Measurements from ENCODE around the gene IARS2.
"Not testable (repeated sequence)": the region's sequence is repeated elsewhere in the genome, so short reads cannot be mapped to it uniquely, and the experiment has no call there.

Gene IARS2

DNA sequence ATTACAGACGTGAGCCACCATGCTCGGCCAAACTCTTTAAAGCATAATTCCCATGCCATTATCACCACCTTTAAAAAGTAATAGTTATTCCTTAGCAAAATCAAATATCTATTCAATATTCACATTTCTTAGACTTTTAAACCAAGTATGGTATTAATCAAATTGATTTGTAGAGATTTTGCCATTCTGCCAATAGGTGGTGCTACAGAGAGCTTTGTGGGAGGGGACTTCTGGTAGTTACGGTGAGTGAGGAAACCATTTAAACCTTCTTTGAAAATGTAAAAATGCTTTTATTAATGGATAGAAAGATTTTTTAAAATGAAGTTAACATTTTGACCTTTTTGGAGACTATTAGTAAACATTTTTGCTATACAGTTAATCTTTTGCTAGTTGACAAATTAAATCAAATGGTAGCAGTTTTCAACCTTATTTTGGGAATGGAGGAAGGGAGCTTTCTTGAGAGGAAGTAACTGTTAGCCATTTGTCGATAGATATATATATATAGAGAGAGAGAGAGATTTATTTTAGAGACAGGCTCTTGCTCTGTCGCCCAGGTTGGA, 19.3 kb downstream of the IARS2 start:
- peak; percentile 13 for DNase-seq

DNA sequence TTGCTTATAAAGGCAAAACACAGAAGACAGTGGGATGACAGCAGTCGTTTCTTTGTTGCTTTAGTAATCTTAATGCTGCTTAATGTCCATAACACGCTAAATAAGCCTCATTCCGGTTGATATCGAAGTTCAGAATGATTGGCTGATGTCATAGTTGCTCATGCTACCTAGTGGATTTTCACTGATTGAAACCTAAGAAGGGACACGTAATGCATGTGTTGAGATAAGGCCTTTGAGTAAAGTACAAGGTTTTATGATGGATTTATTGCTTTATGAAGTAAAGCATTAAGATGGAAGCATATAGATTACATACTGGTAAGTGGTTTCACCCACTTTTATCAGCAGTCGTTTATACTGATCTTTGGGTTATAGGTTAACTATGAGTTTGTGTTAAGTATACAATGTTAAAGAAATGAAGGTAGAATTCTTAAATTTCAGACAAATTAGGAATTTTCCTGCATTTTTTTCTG, 25.1 kb downstream of the IARS2 start:
- no peak for DNase-seq

DNA sequence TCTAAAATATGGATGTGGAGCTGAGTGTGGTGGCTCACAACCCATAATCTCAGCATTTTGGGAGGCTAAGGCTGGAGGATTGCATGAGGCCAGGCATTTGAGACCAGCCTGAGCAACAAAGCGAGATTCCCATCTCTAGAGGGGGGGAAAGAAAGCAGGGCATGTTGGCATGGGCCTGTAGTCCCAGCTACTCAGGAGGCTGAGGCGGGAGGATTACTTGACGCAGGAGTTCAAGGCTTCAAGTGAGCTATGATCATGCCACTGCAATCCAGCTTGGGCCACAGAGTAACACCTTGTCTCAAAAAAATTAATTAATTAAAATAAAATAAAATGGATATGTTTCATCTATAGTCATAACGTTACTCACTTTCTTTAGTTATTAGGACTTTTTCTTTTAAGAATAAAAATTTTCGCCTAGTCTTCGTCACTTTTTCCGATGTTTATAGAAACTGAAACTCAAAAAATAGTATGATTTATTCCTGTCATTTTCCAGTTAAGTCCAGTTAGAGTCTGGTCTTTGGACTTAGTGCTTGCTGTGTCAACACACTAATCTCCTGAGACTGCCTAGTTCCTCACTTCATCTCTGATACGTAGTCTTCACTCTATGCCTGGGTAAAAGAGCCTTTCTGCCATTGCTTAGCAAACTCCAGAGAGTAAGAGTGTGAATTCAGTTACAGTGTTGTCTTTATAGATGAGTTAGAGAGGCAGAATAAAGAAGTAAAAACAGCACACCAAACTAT, 28.0 kb downstream of the IARS2 start:
- no peak for DNase-seq

DNA sequence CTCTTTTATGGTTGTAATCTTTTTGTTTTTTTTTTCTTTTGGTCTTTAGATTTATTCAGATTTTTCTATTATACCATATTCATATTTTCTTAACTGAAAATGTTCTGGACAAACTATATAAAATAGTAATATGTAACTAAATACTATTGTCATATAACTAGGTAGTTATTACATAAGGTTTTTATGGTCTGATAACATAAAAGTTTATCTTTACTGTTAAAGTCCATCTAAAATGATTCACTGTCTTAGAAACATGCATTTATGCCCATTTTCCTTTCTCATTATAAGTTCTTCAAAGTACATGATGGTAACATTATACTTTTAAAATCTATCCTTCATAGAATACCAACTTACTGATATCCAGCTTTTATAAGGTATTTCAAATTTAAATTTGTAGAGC, 29.1 kb downstream of the IARS2 start:
- DNase-seq: no peak

DNA sequence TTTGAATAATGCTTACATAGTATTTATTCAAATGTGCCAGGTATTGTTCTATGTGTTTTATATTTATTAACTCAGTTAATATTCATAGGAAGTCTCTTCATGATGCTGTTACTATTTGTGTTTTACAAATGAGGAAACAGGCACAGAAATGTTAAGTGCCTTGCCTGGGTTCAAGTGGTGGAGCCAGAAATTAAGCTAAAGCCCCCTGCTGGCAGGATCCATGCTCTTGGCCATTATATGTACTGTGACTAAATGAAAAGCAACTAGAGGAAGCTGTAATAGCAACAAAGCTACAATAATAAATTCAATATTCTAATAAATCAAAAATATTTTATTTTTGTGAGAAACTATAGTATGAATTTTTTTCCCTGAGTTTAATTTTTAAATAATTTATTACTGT, 30.0 kb downstream of the IARS2 start:
- no peak for DNase-seq

DNA sequence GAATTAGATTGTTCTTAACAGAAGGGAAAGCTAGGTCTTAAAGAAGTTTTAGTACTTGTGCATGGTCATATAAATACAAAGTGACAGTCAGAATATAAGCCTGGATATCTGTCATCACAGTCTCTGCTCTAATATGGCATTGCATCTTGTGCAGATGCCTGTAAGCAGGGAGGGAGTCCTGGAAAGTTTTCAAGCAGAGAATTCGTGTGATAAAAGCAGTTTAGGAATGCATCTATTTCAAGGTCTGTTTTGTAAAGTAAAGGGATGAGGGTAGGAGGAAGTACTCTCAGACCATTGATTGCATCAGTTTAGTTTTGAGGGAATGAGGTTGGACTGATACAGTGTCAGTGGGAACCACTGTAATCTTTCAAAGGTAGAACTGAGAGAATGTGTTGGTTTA, 30.6 kb downstream of the IARS2 start:
- DNase-seq: no peak

DNA sequence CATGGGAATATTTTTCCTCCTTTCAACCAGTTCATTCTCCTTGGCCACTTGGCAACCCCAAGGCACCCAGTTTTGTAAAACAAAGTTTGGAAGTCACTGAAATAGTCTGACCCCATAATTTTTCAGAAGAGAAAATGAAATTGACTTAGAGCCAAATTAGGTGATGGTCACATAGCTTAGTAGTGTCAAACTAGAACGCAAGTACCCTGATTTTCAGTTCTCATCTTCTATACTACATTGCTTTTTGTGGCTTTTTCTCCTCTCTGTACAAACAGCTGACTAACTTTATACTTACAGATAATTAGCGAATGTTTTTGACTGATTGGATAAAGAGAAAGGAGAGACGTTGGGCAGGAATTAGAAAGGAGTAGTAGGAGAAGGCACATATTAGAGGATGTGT, 33.1 kb downstream of the IARS2 start:
- no peak for DNase-seq

DNA sequence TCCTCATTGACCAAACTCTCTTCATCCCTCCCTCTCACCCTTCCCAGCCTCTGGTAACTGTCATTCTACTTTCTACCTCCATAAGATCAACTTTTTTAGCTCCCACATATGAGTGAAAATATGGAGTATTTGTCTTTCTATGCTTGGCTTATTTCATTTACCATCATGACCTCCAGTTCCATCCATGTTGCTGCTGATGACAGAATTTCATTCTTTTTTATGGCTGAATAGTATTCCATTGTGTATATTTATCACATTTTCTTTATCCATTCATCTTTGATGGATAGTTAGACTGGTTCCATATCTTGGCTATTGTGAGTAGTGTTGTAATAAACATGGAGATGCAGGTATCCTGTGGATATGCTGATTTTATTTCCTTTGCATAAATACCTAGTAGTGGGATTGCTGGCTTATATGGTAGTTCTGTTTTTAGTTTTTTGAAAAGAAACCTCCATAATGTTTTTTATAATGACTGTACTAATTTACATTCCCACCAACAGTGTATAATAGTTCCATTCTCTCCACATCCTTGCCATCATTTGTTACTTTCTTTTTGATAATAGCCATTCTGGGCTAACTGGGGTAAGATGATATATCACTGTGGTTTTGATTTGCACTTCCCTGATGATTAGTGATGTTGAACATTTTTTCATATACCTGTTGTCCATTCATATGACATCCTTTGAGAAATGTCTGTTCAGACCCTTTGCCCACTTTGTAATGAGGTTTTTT, 35.7 kb downstream of the IARS2 start:
- no peak for DNase-seq

DNA sequence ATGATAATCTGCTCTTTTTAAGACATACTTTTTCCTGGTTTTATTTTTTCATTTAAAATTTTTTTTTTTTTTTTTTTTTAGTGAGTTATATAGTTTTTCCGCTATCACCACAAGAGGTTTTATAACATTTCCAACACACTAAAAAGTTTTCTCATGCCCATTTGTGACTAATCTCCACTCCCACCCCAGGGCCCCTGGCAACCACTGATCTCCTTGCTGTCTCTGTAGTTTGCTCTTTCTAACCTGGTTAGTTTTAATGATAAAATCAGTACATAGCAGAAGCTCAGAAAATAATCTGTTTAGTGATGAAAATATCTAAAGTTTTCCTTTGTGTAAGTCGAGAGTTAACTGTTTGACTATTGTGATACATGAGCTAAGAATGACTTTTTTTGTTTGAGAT, 41.8 kb downstream of the IARS2 start:
- DNase-seq: no peak

DNA sequence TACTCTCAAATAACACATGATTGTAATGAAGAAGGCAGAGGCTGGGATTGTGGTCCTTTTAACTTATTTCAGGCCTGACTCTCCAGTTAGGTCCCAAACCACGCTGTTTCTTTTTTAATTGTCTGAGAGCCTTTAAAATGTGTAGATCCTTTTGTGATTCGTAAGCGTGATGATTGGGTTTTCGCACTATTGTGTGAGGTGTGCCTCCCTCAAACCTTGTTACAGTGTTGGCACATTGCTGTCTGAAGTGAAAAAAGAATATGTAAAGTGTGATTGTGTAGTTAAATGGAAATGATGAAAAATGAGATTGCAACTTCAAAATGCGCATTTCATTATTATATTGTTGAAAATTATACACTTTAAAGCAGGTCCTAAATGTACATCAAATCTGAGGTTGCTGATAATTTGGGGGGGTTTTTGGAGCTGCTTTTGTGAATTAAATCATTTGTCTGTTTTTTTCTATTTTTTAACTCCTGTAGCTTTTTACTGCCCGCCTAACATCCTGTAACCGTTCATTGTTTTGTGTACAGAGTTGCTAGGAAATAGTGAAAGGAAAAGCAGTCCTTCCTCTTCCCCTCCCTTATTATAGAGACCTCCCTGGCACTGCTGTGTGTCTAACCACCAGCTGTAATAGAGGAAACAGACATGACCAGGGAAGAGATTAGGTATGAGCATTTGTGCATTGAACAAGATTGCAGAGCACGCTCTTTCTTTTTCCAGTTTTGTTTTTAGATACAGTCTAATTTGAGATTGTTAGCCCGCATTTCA, 43.3 kb downstream of the IARS2 start:
- no peak for DNase-seq

DNA sequence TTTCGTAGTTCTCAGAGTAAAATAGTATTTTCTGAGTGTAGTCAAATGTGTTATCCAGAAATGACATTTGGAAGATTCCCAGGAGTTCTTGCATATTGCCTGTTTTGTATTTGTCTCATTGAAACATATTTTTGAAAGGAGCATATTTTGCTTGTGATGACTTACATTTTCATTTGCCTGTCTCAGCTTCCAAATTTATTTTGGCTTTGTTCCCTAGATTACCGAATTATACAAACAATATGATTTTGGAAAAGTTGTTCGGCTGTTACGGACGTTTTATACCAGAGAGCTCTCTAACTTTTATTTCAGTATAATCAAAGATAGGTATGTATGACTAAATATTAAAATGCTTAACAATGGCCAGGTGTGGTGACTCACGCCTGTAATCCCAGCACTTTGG, 46.0 kb downstream of the IARS2 start:
- no peak for DNase-seq

DNA sequence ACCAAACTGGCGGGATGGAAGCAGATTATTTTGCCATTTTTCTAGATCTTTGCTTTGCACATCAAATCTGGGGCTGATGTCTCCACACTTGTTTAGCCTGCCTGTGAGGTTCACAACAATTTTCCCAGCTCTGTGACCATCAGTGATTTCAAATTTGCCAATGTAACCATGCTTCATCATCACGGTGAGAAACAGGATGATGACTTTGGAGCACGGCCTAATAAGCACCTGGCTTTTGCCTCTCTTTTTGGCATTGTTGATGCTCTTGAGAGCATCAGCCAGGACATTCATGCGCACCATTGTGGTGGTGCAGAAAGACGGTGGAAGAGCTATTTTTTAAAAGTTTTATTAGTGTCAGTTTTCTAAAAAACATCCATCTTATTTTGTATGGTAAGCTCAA, 50.1 kb downstream of the IARS2 start:
- no peak for DNase-seq

DNA sequence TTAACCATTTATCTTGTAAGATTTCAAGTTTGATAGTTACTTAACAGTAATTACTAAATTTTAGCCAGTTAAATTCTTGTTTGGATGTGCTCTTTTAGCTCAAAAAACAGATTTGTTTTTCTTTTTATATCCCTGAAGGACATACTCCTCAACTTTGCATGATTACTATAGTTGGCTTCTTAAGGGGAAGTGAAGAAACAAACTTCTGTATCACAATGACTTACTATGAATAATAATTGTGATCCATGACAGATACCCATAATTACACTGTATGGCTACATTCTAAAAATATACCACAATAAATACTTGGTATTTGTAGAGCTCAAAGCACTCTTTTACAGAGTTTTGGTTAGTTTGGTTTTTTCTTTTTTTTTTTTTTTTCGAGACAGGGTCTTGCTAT, 55.8 kb downstream of the IARS2 start:
- DNase-seq: no peak

DNA sequence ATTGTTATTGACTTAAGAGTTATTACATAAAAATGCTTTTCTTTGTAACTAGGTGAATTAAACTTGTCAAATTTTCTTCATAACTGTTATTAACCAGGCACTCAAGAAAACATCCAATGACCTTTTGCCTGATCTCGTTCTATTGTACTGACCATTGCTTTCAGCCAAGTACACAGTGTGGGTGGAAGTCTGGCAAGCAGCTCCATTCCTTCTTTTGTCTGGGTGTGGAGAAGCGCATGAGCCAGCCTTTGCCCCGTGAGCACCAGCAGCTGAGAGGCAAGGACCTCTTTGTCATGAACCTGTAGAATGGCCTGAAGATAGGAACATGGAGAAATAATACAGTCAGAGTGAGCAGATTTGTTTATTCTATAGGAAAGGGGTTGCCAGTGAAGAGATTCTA, 57.5 kb downstream of the IARS2 start:
- DNase-seq: no peak

DNA sequence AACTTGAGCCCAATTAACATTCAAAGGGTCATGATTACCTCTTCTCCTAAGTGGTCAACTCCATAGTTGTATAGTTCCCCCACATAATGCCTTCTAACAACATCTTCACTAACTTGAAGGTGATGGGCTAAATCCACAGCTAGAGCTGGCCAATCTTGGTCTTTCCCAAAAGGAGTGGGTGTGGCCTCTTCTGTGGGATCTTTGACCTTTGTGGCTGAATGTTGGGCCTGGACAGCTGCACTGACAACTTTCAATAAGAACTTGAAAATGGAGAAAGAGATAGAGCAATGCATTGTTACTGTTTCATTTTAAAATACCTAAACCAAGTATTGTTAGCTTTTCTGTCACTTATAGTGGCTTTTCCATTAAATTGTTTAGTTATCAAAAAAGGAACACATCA, 59.2 kb downstream of the IARS2 start:
- DNase-seq: no peak

DNA sequence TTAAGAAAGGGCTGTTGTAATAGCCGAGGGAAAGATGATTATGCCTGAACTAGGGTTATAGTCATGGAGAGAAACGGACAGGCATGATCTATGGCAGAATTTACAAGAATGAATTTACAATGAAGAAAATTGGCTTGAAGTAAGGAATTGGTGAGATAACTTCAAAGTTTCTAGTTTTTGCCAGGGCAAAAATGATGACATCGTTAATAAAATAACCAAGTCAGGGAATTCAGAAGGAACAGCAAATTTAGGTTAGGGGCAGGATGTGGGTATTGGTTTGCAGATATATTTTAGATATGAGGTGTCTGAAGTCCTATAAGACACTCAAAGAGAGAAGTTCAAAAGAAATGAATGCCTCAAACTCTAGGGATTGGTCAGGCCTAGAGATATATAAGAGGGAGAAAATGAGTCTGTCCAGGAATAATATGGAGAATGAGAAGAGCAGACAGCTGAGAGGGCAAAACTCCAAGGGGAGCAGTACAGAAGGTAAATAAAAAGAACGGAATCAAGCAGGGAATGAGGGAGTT, 62.8 kb downstream of the IARS2 start:
- no peak for DNase-seq

DNA sequence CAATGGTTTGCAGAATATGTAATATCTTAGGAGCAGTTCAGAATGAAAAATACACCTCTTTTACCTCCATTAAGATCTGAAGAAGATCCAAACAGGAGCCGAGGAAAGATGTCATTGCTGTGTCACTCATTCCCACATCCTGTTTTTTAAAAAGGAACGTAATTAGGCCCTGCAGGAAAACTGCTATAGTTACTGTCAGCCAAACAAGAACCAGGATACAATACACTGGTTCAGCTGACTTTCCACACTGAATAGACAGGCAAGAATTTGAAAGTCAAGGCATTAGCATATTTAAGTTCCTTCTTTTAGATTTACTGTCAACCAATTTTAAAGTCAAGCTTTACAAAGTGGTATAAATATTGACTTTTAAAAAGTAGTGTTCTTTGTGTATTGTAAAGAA, 63.8 kb downstream of the IARS2 start:
- DNase-seq: peak; percentile 4

DNA sequence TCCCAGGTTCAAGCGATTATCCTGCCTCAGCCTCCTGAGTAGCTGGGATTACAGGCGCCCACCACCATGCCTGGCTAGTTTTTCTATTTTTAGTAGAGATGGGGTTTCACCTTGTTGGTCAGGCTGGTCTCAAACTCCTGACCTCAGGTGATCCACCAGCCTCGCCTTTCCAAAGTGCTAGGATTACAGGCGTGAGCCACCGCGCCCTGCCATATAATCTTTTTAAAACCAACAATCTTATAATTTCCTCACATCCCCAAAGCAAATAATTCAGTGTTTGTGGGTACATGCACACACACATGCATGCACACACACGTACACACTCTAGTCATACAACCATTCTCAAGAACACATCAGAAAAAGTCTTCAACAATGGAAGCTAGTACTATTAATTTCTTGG, 64.6 kb downstream of the IARS2 start:
- not testable (repeated sequence) for DNase-seq

DNA sequence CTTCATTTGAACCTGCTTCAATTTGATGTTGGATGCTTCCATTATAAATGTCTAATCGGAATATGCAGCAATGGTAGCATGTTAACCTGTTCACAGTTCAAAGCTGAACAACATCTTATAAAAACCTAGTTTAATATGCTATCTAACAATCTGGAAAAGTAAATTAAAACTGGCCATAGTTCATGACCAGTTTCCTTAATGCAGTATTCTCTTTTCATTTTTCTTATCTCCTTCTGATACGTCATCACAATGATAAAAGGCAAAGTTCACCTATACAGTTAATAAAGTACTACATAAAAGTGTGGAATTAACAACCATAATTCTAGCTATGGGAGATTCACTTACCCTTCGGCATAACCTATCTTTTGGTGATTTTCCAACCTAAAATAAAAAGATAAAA, 65.1 kb downstream of the IARS2 start:
- no peak for DNase-seq

DNA sequence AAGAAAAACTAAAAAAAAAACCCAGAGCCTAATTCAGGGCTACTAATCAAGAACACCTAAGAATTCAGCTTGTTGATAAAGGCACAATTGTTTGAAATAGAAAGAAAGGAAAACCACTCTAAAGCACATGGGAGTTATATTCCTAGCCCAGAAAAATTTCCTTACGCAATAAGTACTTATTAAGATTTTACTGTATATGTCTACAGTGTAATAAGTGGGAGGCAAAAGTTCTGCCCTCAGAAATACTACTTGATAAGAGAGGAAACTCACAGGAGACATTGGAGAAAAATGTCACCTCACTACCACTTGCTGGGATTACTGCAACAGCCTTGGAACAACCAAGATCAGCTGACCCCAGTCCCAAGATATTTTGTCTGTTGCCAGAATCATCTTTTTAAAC, 66.1 kb downstream of the IARS2 start:
- DNase-seq: no peak

DNA sequence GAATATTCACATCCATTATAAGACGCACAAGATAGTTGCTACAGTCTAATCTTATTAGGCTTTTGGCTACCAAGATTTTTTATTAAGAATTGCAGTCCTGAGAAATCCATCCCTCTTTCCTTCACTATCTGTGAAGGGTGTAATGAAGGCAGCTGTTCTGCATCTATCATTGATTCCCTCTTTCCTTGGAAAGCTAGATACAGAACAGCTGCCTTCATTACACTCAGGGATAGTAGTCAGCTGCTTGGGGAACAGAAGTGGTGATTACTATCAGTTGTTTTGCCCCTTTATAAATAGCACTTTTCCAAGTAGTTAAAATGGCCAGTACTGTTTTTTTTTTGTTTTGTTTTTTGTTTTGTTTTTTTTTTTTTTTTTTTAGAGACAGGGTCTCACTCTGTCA, 70.2 kb downstream of the IARS2 start:
- no peak for DNase-seq

DNA sequence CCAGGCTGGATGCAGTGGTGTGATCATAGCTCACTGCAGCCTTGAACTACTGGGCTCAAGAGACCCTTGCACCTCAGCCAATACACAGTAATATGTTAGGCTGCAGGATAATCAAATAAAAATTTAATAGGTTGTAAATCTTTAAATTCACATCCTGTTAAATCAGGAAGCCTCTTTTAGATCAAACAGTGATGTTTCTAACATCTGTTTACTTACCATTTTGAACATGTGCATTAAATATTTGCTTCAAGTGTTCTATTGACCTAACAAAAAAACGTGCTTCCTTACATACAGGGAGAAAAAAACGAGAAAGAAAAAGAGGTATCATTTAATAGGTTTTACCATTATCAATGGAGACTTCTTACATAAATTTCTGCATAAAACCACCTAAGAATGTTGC, 70.6 kb downstream of the IARS2 start:
- DNase-seq: no peak

DNA sequence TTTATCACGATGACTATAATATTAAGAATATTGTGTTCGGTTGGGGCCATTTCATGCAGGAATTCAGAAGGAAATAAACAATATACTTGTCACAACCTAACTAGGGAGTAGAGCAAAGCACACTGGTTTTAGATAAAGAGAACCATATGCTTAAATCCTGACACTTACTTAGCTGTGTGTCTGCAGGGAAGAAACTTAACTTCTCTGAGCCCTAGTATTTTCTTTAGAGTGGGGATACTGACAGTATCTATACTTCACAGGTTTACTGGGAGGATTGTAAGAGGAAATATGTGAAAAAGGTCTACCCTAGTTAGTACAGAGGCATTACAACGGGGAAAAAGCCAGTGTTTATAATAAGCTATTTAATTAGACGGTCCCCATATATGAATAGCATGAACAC, 72.9 kb downstream of the IARS2 start:
- DNase-seq: no peak
